ENCODE measurements around the gene ELL3. TPM values are rescaled to one million over a fixed set of nuclear protein-coding genes. Genes with fewer than 3 reads are reported as not detected.

Gene ELL3
- polyA plus RNA-seq, 1 donor (not counting 4 experiments of a cell fraction or from before 2014, with no cell fraction given), result 17.9 TPM

DNA sequence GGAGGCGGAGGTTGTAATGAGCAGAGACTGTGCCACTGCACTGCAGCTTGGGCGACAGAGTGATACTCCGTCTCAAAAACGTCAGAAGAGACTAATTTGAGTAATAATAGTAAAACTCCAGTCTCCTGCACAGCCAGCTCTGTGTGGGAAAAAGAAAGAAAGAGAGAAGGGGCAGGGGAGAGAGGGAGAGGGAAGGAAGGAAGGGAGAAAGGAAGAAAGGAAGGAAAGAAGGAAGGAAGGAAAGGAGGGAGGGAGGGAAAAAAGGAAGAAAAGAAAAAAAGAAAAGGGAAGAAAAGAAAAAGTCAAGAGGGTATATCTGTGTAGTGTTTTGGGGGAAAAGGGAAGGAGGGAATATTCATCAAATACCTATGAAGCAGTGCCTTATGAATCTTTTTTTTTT is 53.6 kb downstream of the ELL3 start:
- FAIRE-seq (no peak), DNase-seq (ENCODE audit: low read depth, low spot score) (no peak)
- H3K27me3 ChIP-seq (ENCODE audit: control insufficient read depth, extremely low read depth, insufficient read depth, low read length), result no peaks in the 10 kb centered on the region
- TF ChIP-seq, protein P1, sequence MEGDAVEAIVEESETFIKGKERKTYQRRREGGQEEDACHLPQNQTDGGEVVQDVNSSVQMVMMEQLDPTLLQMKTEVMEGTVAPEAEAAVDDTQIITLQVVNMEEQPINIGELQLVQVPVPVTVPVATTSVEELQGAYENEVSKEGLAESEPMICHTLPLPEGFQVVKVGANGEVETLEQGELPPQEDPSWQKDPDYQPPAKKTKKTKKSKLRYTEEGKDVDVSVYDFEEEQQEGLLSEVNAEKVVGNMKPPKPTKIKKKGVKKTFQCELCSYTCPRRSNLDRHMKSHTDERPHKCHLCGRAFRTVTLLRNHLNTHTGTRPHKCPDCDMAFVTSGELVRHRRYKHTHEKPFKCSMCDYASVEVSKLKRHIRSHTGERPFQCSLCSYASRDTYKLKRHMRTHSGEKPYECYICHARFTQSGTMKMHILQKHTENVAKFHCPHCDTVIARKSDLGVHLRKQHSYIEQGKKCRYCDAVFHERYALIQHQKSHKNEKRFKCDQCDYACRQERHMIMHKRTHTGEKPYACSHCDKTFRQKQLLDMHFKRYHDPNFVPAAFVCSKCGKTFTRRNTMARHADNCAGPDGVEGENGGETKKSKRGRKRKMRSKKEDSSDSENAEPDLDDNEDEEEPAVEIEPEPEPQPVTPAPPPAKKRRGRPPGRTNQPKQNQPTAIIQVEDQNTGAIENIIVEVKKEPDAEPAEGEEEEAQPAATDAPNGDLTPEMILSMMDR (optimal IDR thresholded peaks at IDR 0.05 in 1 of 3, IDR thresholded peaks at IDR 0.05 in 1 of 3, conservative IDR thresholded peaks at IDR 0.05 in 1 of 3; ENCODE audit: extremely low read depth in 1 of 3, insufficient read depth in 2 of 3, low read length in 3 of 3), result no peak
- TF ChIP-seq EZH2 (IDR thresholded peaks at IDR 0.05; ENCODE audit: low read length), result no peak
- H3K27ac ChIP-seq (ENCODE audit: control insufficient read depth, insufficient read depth, low read length), result no peak overlapping the region
- H3K9me1 ChIP-seq (ENCODE audit: control insufficient read depth, extremely low read depth, insufficient read depth, low read length), result no peaks in the 10 kb centered on the region
- H3K4me3 ChIP-seq (ENCODE audit: control insufficient read depth in 2 of 3, extremely low read depth in 1 of 3, insufficient read depth in 2 of 3, low read depth in 1 of 3, low read length in 3 of 3), result no peak overlapping the region
- no peak overlapping the region for H3K9ac ChIP-seq (ENCODE audit: control insufficient read depth, extremely low read depth, insufficient read depth, low read length)
- no peaks in the 10 kb centered on the region for H3K36me3 ChIP-seq (ENCODE audit: control insufficient read depth in 2 of 2, extremely low read depth in 1 of 2, insufficient read depth in 2 of 2, low read length in 2 of 2)
- H3K4me2 ChIP-seq (ENCODE audit: control insufficient read depth, extremely low read depth, insufficient read depth, low read depth, low read length), result no peak overlapping the region
- no peaks in the 10 kb centered on the region for H3K4me1 ChIP-seq (ENCODE audit: control insufficient read depth, extremely low read depth, insufficient read depth, low read length)
- dilution Hi-C loops (cut with MboI; ENCODE audit: extremely low pct_ligation_motif_present, low sequenced_read_pairs), result no loop called here
- no peaks in the 10 kb centered on the region for H4K20me1 ChIP-seq (ENCODE audit: control insufficient read depth, extremely low read depth, insufficient read depth, low read length)
- H2AFZ ChIP-seq (ENCODE audit: control insufficient read depth, low read length), result no peak overlapping the region
- H3K79me2 ChIP-seq (ENCODE audit: control insufficient read depth, insufficient read depth, low read length), result no peaks in the 10 kb centered on the region
- H3K9me3 ChIP-seq (ENCODE audit: control insufficient read depth, low read depth, low read length), result no peaks in the 10 kb centered on the region

Small RNAs within 50 kb of the gene (small RNA-seq; reads per million reads assigned to genes)
- 0 reads per million in 3 experiments for gene MIR1282 (ENCODE audit: insufficient read length in 3 of 3, low read depth in 3 of 3, low replicate concordance in 1 of 3)
- 0 reads per million in 3 experiments for gene RNU6-354P (ENCODE audit: insufficient read length in 3 of 3, low read depth in 3 of 3, low replicate concordance in 1 of 3)

Other genes starting within 250 kb of the ELL3 start
- 52.9 to 67.5 TPM (median 56.4 TPM) in 3 replicates for gene PPIP5K1, start 186.8 kb downstream of the ELL3 start, polyA plus RNA-seq
- 59.4 to 64.8 TPM (median 63.9 TPM) in 3 replicates for gene CKMT1B, start 182.9 kb downstream of the ELL3 start, polyA plus RNA-seq
- 0.12 to 0.31 TPM (median 0.12 TPM) in 3 replicates for gene STRC, start 158.2 kb downstream of the ELL3 start, polyA plus RNA-seq
- 1.7 to 4.2 TPM (median 3.5 TPM) in 3 replicates for gene CATSPER2, start 128.1 kb downstream of the ELL3 start, polyA plus RNA-seq
- 47.4 to 70.1 TPM (median 60.0 TPM) in 3 replicates for gene CKMT1A, start 83.1 kb downstream of the ELL3 start, polyA plus RNA-seq
- 124 to 353 TPM (median 338 TPM) in 3 replicates for gene PDIA3, start 30.5 kb downstream of the ELL3 start, polyA plus RNA-seq
- 534 to 968 TPM (median 719 TPM) in 3 replicates for gene SERF2, start 15.4 kb upstream of the ELL3 start, polyA plus RNA-seq
- 0.05 to 0.14 TPM in 2 of 3 replicates, not detected in the other for gene SERINC4, start 23.3 kb upstream of the ELL3 start, polyA plus RNA-seq
- 8.8 to 27.5 TPM (median 11.7 TPM) in 3 replicates for gene HYPK, start 23.6 kb upstream of the ELL3 start, polyA plus RNA-seq
- 20.0 to 33.1 TPM (median 25.6 TPM) in 3 replicates for gene MFAP1, start 47.7 kb upstream of the ELL3 start, polyA plus RNA-seq
- gene WDR76, start 50.0 kb upstream of the ELL3 start, polyA plus RNA-seq, result 0.66 to 5.0 TPM (median 4.7 TPM) in 3 replicates